Liver (tissue), 3 donors: ENCODE measurements around the gene ATP7B.

ENCODE experiments used
- EGR1 ChIP-seq, 2 donors: IDR thresholded peaks; 2 replicates each; pipeline ENCODE4 v1.6.1; 2016 to 2018; ENCODE audit warnings: antibody characterized with exemption in 2 of 2, low read depth in 2 of 2
- FOXA1 ChIP-seq: IDR thresholded peaks from 2 replicates; pipeline ENCODE4 v1.6.1; 2016; ENCODE audit warnings: antibody characterized with exemption
- RAD21 ChIP-seq, 2 donors: IDR thresholded peaks; 2 replicates each; pipeline ENCODE4 v1.6.1; 2016; ENCODE audit warnings: antibody characterized with exemption in 2 of 2, mild to moderate bottlenecking in 2 of 2
- SP1 ChIP-seq: IDR thresholded peaks from 2 replicates; pipeline ENCODE4 v1.6.1; 2018; ENCODE audit warnings: antibody characterized with exemption, mild to moderate bottlenecking
- TAF1 ChIP-seq: conservative IDR thresholded peaks from 2 replicates; pipeline ENCODE4 v1.6.1; 2016; ENCODE audit warnings: antibody characterized with exemption, mild to moderate bottlenecking
- YY1 ChIP-seq: IDR thresholded peaks from 2 replicates; pipeline ENCODE4 v1.6.1; 2016; ENCODE audit warnings: antibody characterized with exemption, mild to moderate bottlenecking
- TF ChIP-seq, protein P1 (sequence below): fragments of 150-350 bp; IDR thresholded peaks from 2 replicates; pipeline ENCODE4 v1.5.1; 2017; ENCODE audit warnings: improper control_type of control experiment, low read depth, low read length; ENCODE audit not compliant: missing input control
- TF ChIP-seq, protein P2 (sequence below): IDR thresholded peaks from 2 replicates; pipeline ENCODE4 v1.6.1; 2016; ENCODE audit warnings: antibody characterized with exemption
- TF ChIP-seq, protein P3 (sequence below): IDR thresholded peaks from 2 replicates; pipeline ENCODE4 v1.6.1; 2016; ENCODE audit warnings: antibody characterized with exemption
- TF ChIP-seq, protein P4 (sequence below): IDR thresholded peaks from 2 replicates; pipeline ENCODE4 v1.6.1; 2016; ENCODE audit warnings: antibody characterized with exemption, mild to moderate bottlenecking
- donor health status: healthy.
- donor health status: healthy.

DNA sequence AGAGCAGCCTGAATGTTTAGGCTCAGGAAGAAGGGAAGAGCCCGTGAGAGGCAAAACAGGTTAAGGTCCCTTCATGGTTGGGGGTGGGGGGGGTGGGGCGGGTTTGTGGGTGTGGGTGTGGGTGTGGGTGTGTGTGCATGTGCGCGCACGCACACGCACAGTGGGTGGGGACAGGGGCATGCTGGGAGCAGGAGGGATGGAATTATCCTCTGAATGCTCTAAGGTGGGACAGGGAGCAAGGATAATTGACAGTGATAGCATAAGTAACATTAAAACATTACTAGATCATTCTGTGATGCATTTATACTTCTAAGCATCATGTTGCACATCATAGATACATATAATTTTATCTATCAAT lies 84.7 kb downstream of the ATP7B start:
- TF ChIP-seq, protein P1, sequence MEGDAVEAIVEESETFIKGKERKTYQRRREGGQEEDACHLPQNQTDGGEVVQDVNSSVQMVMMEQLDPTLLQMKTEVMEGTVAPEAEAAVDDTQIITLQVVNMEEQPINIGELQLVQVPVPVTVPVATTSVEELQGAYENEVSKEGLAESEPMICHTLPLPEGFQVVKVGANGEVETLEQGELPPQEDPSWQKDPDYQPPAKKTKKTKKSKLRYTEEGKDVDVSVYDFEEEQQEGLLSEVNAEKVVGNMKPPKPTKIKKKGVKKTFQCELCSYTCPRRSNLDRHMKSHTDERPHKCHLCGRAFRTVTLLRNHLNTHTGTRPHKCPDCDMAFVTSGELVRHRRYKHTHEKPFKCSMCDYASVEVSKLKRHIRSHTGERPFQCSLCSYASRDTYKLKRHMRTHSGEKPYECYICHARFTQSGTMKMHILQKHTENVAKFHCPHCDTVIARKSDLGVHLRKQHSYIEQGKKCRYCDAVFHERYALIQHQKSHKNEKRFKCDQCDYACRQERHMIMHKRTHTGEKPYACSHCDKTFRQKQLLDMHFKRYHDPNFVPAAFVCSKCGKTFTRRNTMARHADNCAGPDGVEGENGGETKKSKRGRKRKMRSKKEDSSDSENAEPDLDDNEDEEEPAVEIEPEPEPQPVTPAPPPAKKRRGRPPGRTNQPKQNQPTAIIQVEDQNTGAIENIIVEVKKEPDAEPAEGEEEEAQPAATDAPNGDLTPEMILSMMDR = no peak
- no peak for TF ChIP-seq FOXA1
- TF ChIP-seq, protein P2, sequence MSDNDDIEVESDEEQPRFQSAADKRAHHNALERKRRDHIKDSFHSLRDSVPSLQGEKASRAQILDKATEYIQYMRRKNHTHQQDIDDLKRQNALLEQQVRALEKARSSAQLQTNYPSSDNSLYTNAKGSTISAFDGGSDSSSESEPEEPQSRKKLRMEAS = no peak
- TF ChIP-seq EGR1 (IDR thresholded peaks at IDR 0.05; ENCODE audit: low read depth in 2 of 2) = no peak
- TF ChIP-seq, protein P3, sequence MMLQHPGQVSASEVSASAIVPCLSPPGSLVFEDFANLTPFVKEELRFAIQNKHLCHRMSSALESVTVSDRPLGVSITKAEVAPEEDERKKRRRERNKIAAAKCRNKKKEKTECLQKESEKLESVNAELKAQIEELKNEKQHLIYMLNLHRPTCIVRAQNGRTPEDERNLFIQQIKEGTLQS = no peak
- TF ChIP-seq TAF1 = no peak
- TF ChIP-seq SP1 = no peak
- TF ChIP-seq, protein P4, sequence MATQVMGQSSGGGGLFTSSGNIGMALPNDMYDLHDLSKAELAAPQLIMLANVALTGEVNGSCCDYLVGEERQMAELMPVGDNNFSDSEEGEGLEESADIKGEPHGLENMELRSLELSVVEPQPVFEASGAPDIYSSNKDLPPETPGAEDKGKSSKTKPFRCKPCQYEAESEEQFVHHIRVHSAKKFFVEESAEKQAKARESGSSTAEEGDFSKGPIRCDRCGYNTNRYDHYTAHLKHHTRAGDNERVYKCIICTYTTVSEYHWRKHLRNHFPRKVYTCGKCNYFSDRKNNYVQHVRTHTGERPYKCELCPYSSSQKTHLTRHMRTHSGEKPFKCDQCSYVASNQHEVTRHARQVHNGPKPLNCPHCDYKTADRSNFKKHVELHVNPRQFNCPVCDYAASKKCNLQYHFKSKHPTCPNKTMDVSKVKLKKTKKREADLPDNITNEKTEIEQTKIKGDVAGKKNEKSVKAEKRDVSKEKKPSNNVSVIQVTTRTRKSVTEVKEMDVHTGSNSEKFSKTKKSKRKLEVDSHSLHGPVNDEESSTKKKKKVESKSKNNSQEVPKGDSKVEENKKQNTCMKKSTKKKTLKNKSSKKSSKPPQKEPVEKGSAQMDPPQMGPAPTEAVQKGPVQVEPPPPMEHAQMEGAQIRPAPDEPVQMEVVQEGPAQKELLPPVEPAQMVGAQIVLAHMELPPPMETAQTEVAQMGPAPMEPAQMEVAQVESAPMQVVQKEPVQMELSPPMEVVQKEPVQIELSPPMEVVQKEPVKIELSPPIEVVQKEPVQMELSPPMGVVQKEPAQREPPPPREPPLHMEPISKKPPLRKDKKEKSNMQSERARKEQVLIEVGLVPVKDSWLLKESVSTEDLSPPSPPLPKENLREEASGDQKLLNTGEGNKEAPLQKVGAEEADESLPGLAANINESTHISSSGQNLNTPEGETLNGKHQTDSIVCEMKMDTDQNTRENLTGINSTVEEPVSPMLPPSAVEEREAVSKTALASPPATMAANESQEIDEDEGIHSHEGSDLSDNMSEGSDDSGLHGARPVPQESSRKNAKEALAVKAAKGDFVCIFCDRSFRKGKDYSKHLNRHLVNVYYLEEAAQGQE = no peak
- TF ChIP-seq YY1 = no peak
- no peak for TF ChIP-seq RAD21 (IDR thresholded peaks at IDR 0.05)
